K562 (cell line): ENCODE data around the gene GMPR2. TPM values are rescaled to one million over a fixed set of nuclear protein-coding genes. Genes with fewer than 3 reads are reported as not detected.

Source experiments
- GABPB1 ChIP-seq: sonication (generic); formaldehyde crosslinking; IDR thresholded peaks from 2 replicates; pipeline ENCODE4 v1.8.0; 2022; ENCODE audit warnings: mild to moderate bottlenecking, missing genetic modification reagents
- HES1 ChIP-seq: fragments of 450-650 bp; IDR thresholded peaks from 2 replicates; pipeline ENCODE4 v1.6.1; 2016; ENCODE audit warnings: low read depth, mild to moderate bottlenecking, moderate library complexity
- PHF8 ChIP-seq: fragments of 200-600 bp; sonication (generic); IDR thresholded peaks from 2 replicates; pipeline ENCODE4 v1.6.1; 2012; ENCODE audit warnings: mixed run types, mild to moderate bottlenecking, inconsistent platforms, low read length, moderate library complexity, borderline replicate concordance
- SPI1 ChIP-seq: IDR thresholded peaks from 2 replicates; pipeline ENCODE4 v1.6.1; 2011; ENCODE audit warnings: low read depth, low read length, control low read depth, borderline replicate concordance
- ZBTB12 ChIP-seq: fragments of 250-450 bp; sonication (Bioruptor Pico); IDR thresholded peaks from 2 replicates; pipeline ENCODE4 v1.4.0; 2020
- ZNF584 ChIP-seq: fragments of 200-800 bp; sonication (Bioruptor generic); IDR thresholded peaks from 2 replicates; pipeline ENCODE4 v1.6.1; 2016; ENCODE audit warnings: low read depth, mild to moderate bottlenecking, missing genetic modification characterization, missing compliant biosample characterization
- polyA plus RNA-seq, 8 experiments: library from polyadenylated mRNA; depleted of rRNA in 4 of 8; stranded (reverse) in 5 of 8; unstranded in 3 of 8; fragments of >200 nt; fragmentation: Nextera tagmentation in 2 of 8; fragmentation: Illumina TruSeq in 1 of 8; extraction: Ambion mirVana in 2 of 8; extraction: Trizol in 1 of 8; gene quantifications; 2 replicates each; pipeline versions ENCODE4 v1.2.1 to v1.2.3, GENCODE V29; 2011 to 2014; ENCODE audit warnings: inconsistent platforms in 1 of 8, missing spikeins in 1 of 8
- total RNA-seq, 7 experiments: library from RNA; depleted of rRNA in 6 of 7; stranded (reverse); fragments of >200 nt in 6 of 7; fragmentation: Illumina TruSeq in 2 of 7; extraction: Trizol in 2 of 7; gene quantifications; 2 replicates each; pipeline versions ENCODE4 v1.2.1 to v1.2.3, GENCODE V29; 2011 to 2021; ENCODE audit warnings: low replicate concordance in 1 of 7
- TF ChIP-seq, protein P1 (sequence below): fragments of 450-650 bp; IDR thresholded peaks from 2 replicates; pipeline ENCODE4 v1.6.1; 2016; ENCODE audit warnings: mild to moderate bottlenecking, moderate library complexity
- TF ChIP-seq, protein P2 (sequence below): fragments of 250-450 bp; sonication (Bioruptor Pico); IDR thresholded peaks from 2 replicates; pipeline ENCODE4 v1.8.0; 2021; ENCODE audit warnings: borderline replicate concordance, mild to moderate bottlenecking, moderate library complexity; ENCODE audit not compliant: poor library complexity, severe bottlenecking
- TF ChIP-seq, protein P3 (sequence below): sonication (generic); formaldehyde crosslinking; IDR thresholded peaks from 2 replicates; pipeline ENCODE4 v1.8.1; 2023; ENCODE audit warnings: mild to moderate bottlenecking, missing genetic modification reagents

Gene GMPR2
- total and polyA plus RNA-seq, 9 of the 15 experiments (the other 6 are each of a cell fraction or from before 2014, with no cell fraction given) = 26.4 to 67.4 (median 36.3) TPM

- TF ChIP-seq, protein P1, sequence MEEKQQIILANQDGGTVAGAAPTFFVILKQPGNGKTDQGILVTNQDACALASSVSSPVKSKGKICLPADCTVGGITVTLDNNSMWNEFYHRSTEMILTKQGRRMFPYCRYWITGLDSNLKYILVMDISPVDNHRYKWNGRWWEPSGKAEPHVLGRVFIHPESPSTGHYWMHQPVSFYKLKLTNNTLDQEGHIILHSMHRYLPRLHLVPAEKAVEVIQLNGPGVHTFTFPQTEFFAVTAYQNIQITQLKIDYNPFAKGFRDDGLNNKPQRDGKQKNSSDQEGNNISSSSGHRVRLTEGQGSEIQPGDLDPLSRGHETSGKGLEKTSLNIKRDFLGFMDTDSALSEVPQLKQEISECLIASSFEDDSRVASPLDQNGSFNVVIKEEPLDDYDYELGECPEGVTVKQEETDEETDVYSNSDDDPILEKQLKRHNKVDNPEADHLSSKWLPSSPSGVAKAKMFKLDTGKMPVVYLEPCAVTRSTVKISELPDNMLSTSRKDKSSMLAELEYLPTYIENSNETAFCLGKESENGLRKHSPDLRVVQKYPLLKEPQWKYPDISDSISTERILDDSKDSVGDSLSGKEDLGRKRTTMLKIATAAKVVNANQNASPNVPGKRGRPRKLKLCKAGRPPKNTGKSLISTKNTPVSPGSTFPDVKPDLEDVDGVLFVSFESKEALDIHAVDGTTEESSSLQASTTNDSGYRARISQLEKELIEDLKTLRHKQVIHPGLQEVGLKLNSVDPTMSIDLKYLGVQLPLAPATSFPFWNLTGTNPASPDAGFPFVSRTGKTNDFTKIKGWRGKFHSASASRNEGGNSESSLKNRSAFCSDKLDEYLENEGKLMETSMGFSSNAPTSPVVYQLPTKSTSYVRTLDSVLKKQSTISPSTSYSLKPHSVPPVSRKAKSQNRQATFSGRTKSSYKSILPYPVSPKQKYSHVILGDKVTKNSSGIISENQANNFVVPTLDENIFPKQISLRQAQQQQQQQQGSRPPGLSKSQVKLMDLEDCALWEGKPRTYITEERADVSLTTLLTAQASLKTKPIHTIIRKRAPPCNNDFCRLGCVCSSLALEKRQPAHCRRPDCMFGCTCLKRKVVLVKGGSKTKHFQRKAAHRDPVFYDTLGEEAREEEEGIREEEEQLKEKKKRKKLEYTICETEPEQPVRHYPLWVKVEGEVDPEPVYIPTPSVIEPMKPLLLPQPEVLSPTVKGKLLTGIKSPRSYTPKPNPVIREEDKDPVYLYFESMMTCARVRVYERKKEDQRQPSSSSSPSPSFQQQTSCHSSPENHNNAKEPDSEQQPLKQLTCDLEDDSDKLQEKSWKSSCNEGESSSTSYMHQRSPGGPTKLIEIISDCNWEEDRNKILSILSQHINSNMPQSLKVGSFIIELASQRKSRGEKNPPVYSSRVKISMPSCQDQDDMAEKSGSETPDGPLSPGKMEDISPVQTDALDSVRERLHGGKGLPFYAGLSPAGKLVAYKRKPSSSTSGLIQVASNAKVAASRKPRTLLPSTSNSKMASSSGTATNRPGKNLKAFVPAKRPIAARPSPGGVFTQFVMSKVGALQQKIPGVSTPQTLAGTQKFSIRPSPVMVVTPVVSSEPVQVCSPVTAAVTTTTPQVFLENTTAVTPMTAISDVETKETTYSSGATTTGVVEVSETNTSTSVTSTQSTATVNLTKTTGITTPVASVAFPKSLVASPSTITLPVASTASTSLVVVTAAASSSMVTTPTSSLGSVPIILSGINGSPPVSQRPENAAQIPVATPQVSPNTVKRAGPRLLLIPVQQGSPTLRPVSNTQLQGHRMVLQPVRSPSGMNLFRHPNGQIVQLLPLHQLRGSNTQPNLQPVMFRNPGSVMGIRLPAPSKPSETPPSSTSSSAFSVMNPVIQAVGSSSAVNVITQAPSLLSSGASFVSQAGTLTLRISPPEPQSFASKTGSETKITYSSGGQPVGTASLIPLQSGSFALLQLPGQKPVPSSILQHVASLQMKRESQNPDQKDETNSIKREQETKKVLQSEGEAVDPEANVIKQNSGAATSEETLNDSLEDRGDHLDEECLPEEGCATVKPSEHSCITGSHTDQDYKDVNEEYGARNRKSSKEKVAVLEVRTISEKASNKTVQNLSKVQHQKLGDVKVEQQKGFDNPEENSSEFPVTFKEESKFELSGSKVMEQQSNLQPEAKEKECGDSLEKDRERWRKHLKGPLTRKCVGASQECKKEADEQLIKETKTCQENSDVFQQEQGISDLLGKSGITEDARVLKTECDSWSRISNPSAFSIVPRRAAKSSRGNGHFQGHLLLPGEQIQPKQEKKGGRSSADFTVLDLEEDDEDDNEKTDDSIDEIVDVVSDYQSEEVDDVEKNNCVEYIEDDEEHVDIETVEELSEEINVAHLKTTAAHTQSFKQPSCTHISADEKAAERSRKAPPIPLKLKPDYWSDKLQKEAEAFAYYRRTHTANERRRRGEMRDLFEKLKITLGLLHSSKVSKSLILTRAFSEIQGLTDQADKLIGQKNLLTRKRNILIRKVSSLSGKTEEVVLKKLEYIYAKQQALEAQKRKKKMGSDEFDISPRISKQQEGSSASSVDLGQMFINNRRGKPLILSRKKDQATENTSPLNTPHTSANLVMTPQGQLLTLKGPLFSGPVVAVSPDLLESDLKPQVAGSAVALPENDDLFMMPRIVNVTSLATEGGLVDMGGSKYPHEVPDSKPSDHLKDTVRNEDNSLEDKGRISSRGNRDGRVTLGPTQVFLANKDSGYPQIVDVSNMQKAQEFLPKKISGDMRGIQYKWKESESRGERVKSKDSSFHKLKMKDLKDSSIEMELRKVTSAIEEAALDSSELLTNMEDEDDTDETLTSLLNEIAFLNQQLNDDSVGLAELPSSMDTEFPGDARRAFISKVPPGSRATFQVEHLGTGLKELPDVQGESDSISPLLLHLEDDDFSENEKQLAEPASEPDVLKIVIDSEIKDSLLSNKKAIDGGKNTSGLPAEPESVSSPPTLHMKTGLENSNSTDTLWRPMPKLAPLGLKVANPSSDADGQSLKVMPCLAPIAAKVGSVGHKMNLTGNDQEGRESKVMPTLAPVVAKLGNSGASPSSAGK = no peak
- TF ChIP-seq PHF8 = no peak
- TF ChIP-seq, protein P2, sequence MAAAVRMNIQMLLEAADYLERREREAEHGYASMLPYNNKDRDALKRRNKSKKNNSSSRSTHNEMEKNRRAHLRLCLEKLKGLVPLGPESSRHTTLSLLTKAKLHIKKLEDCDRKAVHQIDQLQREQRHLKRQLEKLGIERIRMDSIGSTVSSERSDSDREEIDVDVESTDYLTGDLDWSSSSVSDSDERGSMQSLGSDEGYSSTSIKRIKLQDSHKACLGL (CRISPR knock-in tag) = no peak
- TF ChIP-seq GABPB1 (CRISPR knock-in tag) = no peak
- no peak for TF ChIP-seq ZBTB12 (CRISPR knock-in tag)
- no peak for TF ChIP-seq SPI1
- no peak for TF ChIP-seq HES1
- TF ChIP-seq, protein P3, sequence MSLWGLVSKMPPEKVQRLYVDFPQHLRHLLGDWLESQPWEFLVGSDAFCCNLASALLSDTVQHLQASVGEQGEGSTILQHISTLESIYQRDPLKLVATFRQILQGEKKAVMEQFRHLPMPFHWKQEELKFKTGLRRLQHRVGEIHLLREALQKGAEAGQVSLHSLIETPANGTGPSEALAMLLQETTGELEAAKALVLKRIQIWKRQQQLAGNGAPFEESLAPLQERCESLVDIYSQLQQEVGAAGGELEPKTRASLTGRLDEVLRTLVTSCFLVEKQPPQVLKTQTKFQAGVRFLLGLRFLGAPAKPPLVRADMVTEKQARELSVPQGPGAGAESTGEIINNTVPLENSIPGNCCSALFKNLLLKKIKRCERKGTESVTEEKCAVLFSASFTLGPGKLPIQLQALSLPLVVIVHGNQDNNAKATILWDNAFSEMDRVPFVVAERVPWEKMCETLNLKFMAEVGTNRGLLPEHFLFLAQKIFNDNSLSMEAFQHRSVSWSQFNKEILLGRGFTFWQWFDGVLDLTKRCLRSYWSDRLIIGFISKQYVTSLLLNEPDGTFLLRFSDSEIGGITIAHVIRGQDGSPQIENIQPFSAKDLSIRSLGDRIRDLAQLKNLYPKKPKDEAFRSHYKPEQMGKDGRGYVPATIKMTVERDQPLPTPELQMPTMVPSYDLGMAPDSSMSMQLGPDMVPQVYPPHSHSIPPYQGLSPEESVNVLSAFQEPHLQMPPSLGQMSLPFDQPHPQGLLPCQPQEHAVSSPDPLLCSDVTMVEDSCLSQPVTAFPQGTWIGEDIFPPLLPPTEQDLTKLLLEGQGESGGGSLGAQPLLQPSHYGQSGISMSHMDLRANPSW = no peak
- no peak for TF ChIP-seq ZNF584 (CRISPR knock-in tag)
These were observed 21.4 kb upstream of the GMPR2 start (continued) for GRCh38 chr14:24211311-24211710.
